ENCODE measurements around the gene NRF1. TPM values are rescaled to one million over a fixed set of nuclear protein-coding genes. Genes with fewer than 3 reads are reported as not detected.

NRF1 gene
- total RNA-seq, 1 donor from 2014 or later, result 3.1 TPM

DNA sequence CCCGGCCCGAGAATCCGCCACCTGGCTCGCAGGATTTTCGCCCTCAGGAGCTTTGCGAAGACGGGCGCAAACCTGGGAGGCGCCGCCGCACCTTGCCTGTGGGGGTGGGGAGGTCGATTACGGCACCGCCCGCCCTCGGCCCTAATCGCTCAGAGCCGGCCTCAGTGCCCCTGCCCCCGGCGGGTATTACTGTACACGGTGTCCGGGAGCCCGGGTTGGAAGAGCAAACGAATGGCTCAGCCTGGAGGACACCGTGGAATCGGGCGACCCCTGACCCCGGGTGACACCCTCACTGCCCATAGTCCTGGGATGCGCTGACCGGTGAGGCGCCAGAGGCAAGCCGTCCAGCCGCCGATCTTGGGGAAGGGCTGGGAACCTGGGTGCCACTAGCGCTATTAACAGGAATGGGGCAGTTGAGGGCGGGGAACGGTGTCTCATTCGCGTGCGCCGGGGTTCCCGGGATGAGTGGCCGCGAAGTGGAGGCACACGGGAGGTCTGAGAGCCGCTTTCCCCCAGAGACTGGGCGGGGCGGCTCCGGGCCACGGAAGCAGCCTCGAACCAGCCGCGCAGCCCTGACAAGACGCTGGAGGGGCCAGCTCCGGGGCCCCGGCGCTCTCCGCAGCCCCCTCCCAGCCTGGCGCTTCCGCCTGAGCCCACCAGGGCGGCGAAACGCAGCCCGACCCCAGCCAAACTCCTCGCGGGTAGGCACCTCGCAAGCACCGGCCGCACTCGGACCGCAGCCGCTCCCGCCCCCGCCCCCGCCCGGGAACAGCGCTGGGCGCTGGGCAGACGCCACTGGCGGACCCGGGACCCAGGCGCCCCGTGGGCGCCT is 167.5 kb downstream of the NRF1 start:
- Histone ChIP-seq H3K27me3 (peaks cover 49% of the 10 kb centered on the region), H3K4me3 (peak overlapping the region; percentile 51 to 63), H3K4me1 (peaks cover 25 to 37% of the 10 kb centered on the region in 2 donors), H3K9me3 (no peaks in the 10 kb centered on the region), H3K27ac (no peak overlapping the region), H3K36me3 (no peaks in the 10 kb centered on the region)
- intact Hi-C loops (cut with DNase I), result no loop called here
- no peak for DNase-seq (ENCODE audit: low spot score in 2 of 2)
- TF ChIP-seq, protein P1, sequence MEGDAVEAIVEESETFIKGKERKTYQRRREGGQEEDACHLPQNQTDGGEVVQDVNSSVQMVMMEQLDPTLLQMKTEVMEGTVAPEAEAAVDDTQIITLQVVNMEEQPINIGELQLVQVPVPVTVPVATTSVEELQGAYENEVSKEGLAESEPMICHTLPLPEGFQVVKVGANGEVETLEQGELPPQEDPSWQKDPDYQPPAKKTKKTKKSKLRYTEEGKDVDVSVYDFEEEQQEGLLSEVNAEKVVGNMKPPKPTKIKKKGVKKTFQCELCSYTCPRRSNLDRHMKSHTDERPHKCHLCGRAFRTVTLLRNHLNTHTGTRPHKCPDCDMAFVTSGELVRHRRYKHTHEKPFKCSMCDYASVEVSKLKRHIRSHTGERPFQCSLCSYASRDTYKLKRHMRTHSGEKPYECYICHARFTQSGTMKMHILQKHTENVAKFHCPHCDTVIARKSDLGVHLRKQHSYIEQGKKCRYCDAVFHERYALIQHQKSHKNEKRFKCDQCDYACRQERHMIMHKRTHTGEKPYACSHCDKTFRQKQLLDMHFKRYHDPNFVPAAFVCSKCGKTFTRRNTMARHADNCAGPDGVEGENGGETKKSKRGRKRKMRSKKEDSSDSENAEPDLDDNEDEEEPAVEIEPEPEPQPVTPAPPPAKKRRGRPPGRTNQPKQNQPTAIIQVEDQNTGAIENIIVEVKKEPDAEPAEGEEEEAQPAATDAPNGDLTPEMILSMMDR (IDR thresholded peaks at IDR 0.05), result peak in 1 of 3 experiments; percentile 11

DNA sequence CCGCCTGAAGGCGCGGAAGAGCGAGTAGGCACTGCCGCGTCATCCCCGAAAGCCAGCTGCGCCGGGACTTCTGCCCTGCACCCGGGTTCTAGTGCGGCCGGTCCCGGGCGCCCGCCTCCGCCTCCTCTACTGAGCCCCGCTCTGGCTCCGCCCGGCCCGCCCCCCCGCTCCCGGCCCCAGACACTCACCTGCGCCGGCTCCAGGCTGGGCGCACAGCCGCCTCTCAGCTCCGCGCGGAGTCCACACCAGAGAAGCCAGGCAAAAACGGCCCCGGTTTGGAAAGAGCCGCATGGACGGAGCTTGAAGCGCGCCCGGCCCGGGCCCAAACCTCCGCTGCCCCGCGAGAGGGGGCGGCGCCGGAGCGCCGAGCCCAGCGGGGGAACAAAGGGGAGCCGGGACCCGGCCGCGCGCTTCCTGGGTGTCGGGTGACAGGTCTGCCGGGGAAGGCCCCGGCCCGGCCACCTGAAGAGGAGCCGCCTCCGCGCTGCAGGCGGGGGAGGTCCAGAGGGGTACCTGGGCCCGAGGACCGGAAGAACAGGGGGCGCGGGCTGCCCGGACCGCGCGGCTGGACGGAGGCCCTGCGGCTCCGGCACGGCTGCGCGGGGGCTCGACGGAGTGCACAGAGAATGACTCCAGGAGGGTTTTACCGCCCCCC is 168.2 kb downstream of the NRF1 start:
- TF ChIP-seq, protein P1 (IDR thresholded peaks at IDR 0.05), result no peak
- H3K4me3 ChIP-seq, result peak overlapping the region; percentile 51 to 63
- peaks cover 56% of the 10 kb centered on the region for H3K27me3 ChIP-seq
- H3K27ac ChIP-seq, result no peak overlapping the region
- intact Hi-C loops (cut with DNase I), result no loop called here
- no peaks in the 10 kb centered on the region for H3K9me3 ChIP-seq
- H3K36me3 ChIP-seq, result no peaks in the 10 kb centered on the region
- no peak for DNase-seq (ENCODE audit: low spot score in 2 of 2)
- peaks cover 28 to 42% of the 10 kb centered on the region in 2 donors for H3K4me1 ChIP-seq

DNA sequence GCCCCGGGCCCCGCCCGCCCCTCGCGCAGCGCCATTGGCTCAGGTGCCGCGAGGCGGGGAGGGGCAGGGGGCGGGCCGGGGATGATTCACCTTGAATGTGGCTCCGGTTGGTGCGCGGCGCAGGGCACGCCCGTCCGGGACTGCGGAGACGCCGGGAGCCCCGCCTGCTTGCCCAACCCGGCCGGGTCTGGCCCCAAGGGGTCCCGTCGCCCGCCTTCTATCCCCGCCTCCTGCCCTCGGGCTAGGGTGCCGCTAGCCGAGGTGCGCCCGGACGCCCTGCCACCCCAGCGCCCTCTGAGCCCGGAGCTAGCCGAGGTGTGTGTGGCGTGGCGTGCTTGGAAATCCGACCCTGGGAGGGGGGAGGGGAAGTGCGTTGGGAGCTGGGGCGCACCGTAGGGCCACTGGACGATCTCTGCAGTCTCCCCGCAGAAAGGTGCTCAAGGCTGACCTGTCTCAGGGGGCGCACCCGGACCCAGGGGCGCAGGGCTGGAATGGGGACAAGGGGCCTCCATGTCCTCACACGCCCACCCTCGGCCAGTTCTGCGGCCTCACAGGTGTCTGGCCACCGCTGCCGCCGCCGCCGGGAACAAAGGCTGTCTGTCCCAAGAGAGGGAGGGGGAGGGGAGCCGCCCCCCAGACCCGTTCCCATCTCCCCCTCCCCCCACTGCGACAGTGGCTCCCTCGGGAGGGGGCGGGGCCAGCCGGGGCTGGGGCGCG is 168.9 kb downstream of the NRF1 start:
- Histone ChIP-seq H3K36me3 (no peaks in the 10 kb centered on the region), H3K4me1 (peaks cover 29 to 49% of the 10 kb centered on the region in 2 donors), H3K4me3 (peak overlapping the region; percentile 51 to 63), H3K27ac (no peak overlapping the region), H3K27me3 (peaks cover 61% of the 10 kb centered on the region), H3K9me3 (no peaks in the 10 kb centered on the region)
- DNase-seq (ENCODE audit: low spot score in 2 of 2), result peak in 1 of 2 donors; percentile 69
- intact Hi-C loops (cut with DNase I), result no loop called here
- TF ChIP-seq, protein P1 (IDR thresholded peaks at IDR 0.05), result no peak

DNA sequence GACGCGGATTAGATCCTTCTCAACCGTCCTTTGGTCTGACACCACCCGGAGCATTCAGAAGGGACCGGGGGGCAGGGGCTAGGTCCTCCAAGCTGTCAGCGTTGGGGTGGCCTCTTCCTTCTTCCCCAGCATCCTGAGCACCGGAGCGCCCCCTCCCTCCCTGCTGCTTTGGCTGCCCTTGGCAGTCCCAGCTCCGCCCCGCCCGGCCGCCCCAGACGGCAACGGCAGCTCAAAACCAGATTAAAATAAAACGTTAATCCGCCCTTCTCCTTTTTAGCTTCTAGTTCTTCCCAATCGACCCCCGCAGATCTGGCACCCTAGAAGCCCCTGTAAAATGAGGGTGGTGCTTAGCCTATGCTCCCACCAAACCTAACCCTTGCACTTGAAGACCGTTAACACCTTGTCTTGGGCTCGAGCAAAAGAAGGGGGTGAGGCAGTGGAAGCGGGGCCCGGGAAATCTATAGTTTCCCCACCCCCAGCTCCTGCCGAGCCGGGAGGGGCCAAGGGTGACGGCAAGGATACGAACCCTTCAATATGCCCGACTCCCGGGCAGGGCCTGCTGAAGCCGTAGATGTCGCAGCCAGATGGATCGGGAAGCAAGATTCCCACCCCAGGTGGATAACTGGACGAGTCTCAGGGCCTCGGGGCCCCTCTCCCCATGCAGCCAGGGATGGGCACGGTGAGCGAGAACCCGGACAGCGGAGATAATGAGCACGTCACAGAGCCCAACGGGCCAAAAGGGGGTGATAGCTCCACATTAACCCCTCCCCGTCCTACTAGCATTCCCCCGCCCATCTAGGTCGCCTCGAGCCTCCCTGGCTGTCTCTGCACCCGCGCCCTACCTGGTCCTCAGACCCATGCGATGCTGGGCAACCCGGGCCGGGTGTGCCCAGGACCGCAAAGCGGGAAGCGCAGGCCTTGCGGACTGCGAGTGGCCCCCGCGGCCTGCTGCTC is 169.7 kb downstream of the NRF1 start:
- Histone ChIP-seq H3K4me3 (peak overlapping the region; percentile 51 to 63), H3K36me3 (no peaks in the 10 kb centered on the region), H3K4me1 (peaks cover 29 to 54% of the 10 kb centered on the region in 2 donors), H3K27me3 (peaks cover 66% of the 10 kb centered on the region), H3K9me3 (no peaks in the 10 kb centered on the region), H3K27ac (no peak overlapping the region)
- intact Hi-C loops (cut with DNase I), result no loop called here
- TF ChIP-seq, protein P1 (IDR thresholded peaks at IDR 0.05), result no peak
- DNase-seq (ENCODE audit: low spot score in 2 of 2), result no peak
